Bronchial epithelial cell (primary cell): Measurements from ENCODE around the gene ZNF384. TPM values are rescaled to one million over a fixed set of nuclear protein-coding genes. Genes with fewer than 3 reads are reported as not detected.

ENCODE experiments used
- DNase-seq: peaks from one replicate; pipeline ENCODE4 v3.0.0-alpha.2; 2010; ENCODE audit warnings: low read depth
- FAIRE-seq: peaks from 2 replicates; lab custom pipeline; 2011; peaks lifted over from hg19 to GRCh38; lab: Jason Lieb, UNC
- H3K27me3 ChIP-seq: 2 replicates; pipeline ENCODE4 v1.5.1; 2011; ENCODE audit warnings: low read length; ENCODE audit not compliant: control insufficient read depth, insufficient read depth
- H3K36me3 ChIP-seq: 2 replicates; pipeline ENCODE4 v1.5.1; 2011; ENCODE audit warnings: low read length; ENCODE audit not compliant: control insufficient read depth, insufficient read depth
- H3K4me3 ChIP-seq: 2 replicates; pipeline ENCODE4 v1.5.1; 2011; ENCODE audit warnings: mild to moderate bottlenecking, low read depth, low read length, control low read depth
- CTCF ChIP-seq: IDR thresholded peaks from 2 replicates; pipeline ENCODE4 v1.5.1; 2011; ENCODE audit warnings: mild to moderate bottlenecking, moderate library complexity, low read length, control low read depth, inconsistent platforms; ENCODE audit not compliant: insufficient read depth, severe bottlenecking
- total RNA-seq: library from RNA; depleted of rRNA; stranded (reverse); fragments of >200 nt; gene quantifications from 2 replicates; pipeline ENCODE4 v1.2.1, GENCODE V29; 2014

The ZNF384 gene
- total RNA-seq, 1 donor from 2014 or later = 5.3 TPM

GRCh38 chr12:6729186-6729585 is 40.0 kb upstream of the ZNF384 start:
- TF ChIP-seq CTCF = no peak
- H3K4me3 ChIP-seq = no peak overlapping the region
- peaks cover 23% of the 10 kb centered on the region for H3K36me3 ChIP-seq
- no peaks in the 10 kb centered on the region for H3K27me3 ChIP-seq
- no peak for FAIRE-seq
- no peak for DNase-seq

GRCh38 chr12:6725350-6725749 is 36.2 kb upstream of the ZNF384 start:
- H3K36me3 ChIP-seq = peaks cover 14% of the 10 kb centered on the region
- DNase-seq (no peak), FAIRE-seq (no peak)
- H3K4me3 ChIP-seq = no peak overlapping the region
- TF ChIP-seq CTCF = no peak
- no peaks in the 10 kb centered on the region for H3K27me3 ChIP-seq

- no peaks in the 10 kb centered on the region for H3K27me3 ChIP-seq
- no peak for DNase-seq
- no peak for FAIRE-seq
- TF ChIP-seq CTCF = no peak
- H3K36me3 ChIP-seq = peaks cover 9% of the 10 kb centered on the region
- peak overlapping the region; percentile 61 for H3K4me3 ChIP-seq
Observed at GRCh38 chr12:6724409-6724797, 35.2 kb upstream of the ZNF384 start.

- no peak for TF ChIP-seq CTCF
- DNase-seq (peak; percentile 97), FAIRE-seq (no peak)
- H3K36me3 ChIP-seq = peaks cover 5% of the 10 kb centered on the region
- H3K4me3 ChIP-seq = peak within 1 kb of the TSS; percentile 61
- no peaks in the 10 kb centered on the region for H3K27me3 ChIP-seq
Observed at GRCh38 chr12:6723607-6724408, 34.6 kb upstream of the ZNF384 start, which contains the start of gene COPS7A. Gene COPS7A, plus strand, starts transcription at chr12:6724046. Its CDS starts 611 bp downstream, at chr12:6724657.

- H3K27me3 ChIP-seq = no peaks in the 10 kb centered on the region
- FAIRE-seq = no peak
- peaks cover 4% of the 10 kb centered on the region for H3K36me3 ChIP-seq
- TF ChIP-seq CTCF = no peak
- H3K4me3 ChIP-seq = no peak overlapping the region
- no peak for DNase-seq
Observed at GRCh38 chr12:6722863-6723262, 33.7 kb upstream of the ZNF384 start.
